Measurements from ENCODE around the gene LLGL2. TPM values are rescaled to one million over a fixed set of nuclear protein-coding genes. Genes with fewer than 3 reads are reported as not detected.

LLGL2 gene
- total RNA-seq, 4 donors from 2014 or later, result 40.0 to 101 (median 67.3) TPM

GRCh38 chr17:75601057-75601987 is 75.8 kb downstream of the LLGL2 start:
- Histone ChIP-seq H3K36me3 (no peaks in the 10 kb centered on the region), H3K27me3 (no peaks in the 10 kb centered on the region), H3K4me1 (peaks cover 6 to 42% (median 10%) of the 10 kb centered on the region in 3 donors), H3K4me3 (no peak overlapping the region), H3K27ac (peak overlapping the region in 2 of 4 donors; percentile 8 to 74), H3K9me3 (no peaks in the 10 kb centered on the region)
- 68 to 71% methylated on average over 14 to 16 of the region's 28 CpGs for whole genome bisulfite sequencing, 2 donors
- TF ChIP-seq POLR2A (IDR thresholded peaks at IDR 0.05), result no peak
- peak; percentile 29 to 78 (median 67) for TF ChIP-seq CTCF (IDR thresholded peaks at IDR 0.05)
- DNase-seq, result no peak
- intact Hi-C loops (cut with DNase I), result no loop called here

- WGBS, 2 donors, result 57 to 94% methylated on average over 1 to 3 of the region's 12 CpGs
- Histone ChIP-seq H3K9me3 (no peaks in the 10 kb centered on the region), H3K27me3 (no peaks in the 10 kb centered on the region), H3K4me3 (no peak overlapping the region), H3K36me3 (no peaks in the 10 kb centered on the region), H3K4me1 (peaks cover 6 to 42% (median 10%) of the 10 kb centered on the region in 3 donors), H3K27ac (peak overlapping the region in 1 of 4 donors; percentile 74)
- no peak for DNase-seq
- TF ChIP-seq POLR2A (IDR thresholded peaks at IDR 0.05) (no peak), CTCF (IDR thresholded peaks at IDR 0.05) (no peak)
- intact Hi-C loops (cut with DNase I), result no loop called here
Measured at GRCh38 chr17:75602644-75603043, 77.1 kb downstream of the LLGL2 start.

GRCh38 chr17:75603123-75603522 is 77.6 kb downstream of the LLGL2 start:
- WGBS, 2 donors, result 68 to 82% methylated on average over 6 to 8 of the region's 9 CpGs
- Histone ChIP-seq H3K4me3 (no peak overlapping the region), H3K27ac (peak overlapping the region in 2 of 4 donors; percentile 65 to 74), H3K36me3 (no peaks in the 10 kb centered on the region), H3K4me1 (peaks cover 6 to 42% (median 10%) of the 10 kb centered on the region in 3 donors), H3K9me3 (no peaks in the 10 kb centered on the region), H3K27me3 (no peaks in the 10 kb centered on the region)
- DNase-seq, result no peak
- TF ChIP-seq POLR2A (IDR thresholded peaks at IDR 0.05) (no peak), CTCF (IDR thresholded peaks at IDR 0.05) (no peak)
- intact Hi-C loops (cut with DNase I), result no loop called here

- Histone ChIP-seq H3K27me3 (no peaks in the 10 kb centered on the region), H3K36me3 (no peaks in the 10 kb centered on the region), H3K4me3 (no peak overlapping the region), H3K4me1 (peaks cover 6 to 42% (median 10%) of the 10 kb centered on the region in 3 donors), H3K9me3 (no peaks in the 10 kb centered on the region), H3K27ac (peak overlapping the region in 2 of 4 donors; percentile 65 to 74)
- intact Hi-C loops (cut with DNase I), result no loop called here
- TF ChIP-seq CTCF (IDR thresholded peaks at IDR 0.05) (no peak), POLR2A (IDR thresholded peaks at IDR 0.05) (no peak)
- no peak for DNase-seq
- 51 to 64% methylated on average over 5 to 7 of the region's 12 CpGs for WGBS, 2 donors
Measured at GRCh38 chr17:75604034-75604695, 78.7 kb downstream of the LLGL2 start.

- no peaks in the 10 kb centered on the region for H3K36me3 ChIP-seq
- H3K4me3 ChIP-seq, result no peak overlapping the region
- 57 to 92% methylated on average over 1 to 2 of the region's 16 CpGs for WGBS, 2 donors
- intact Hi-C loops (cut with DNase I), result no loop called here
- H3K4me1 ChIP-seq, result peaks cover 6 to 47% (median 13%) of the 10 kb centered on the region in 3 donors
- H3K9me3 ChIP-seq, result no peaks in the 10 kb centered on the region
- H3K27ac ChIP-seq, result no peak overlapping the region
- DNase-seq, result no peak
- no peaks in the 10 kb centered on the region for H3K27me3 ChIP-seq
- TF ChIP-seq CTCF (IDR thresholded peaks at IDR 0.05), result no peak
- no peak for TF ChIP-seq POLR2A (IDR thresholded peaks at IDR 0.05)
Measured at GRCh38 chr17:75605790-75606189, 80.3 kb downstream of the LLGL2 start.

All from esophagus squamous epithelium (tissue), 5 donors.